ENCODE data around the gene ANO8. TPM values are rescaled to one million over a fixed set of nuclear protein-coding genes. Genes with fewer than 3 reads are reported as not detected.

ANO8 gene
- total RNA-seq, 4 donors from 2014 or later, result 1.3 to 6.2 (median 4.2) TPM

DNA sequence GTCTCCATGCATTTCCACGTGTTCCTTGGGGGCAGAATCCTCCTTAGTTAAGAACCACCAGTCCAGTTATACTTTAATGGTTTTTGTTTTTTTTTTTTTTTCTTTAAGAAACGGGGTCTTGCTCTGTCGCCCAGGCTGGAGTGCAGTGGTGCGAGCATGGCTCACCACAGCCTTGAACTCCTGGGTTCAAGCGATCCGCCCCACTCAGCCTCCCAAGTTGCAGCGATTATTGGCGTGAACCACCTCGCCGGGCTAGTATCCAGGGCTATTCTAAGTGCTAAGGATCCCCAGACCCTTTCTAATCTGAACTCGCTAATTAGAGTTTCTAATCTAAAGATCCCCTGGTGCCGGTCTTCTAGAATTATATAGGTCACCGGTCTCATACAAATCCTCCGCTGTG is 41.0 kb downstream of the ANO8 start:
- no peak for ATAC-seq
- Histone ChIP-seq H3K4me1 (peaks cover 0 to 36% (median 7%) of the 10 kb centered on the region in 3 donors), H3K4me3 (no peak overlapping the region), H3K9me3 (no peaks in the 10 kb centered on the region), H3K27ac (peak overlapping the region in 2 of 4 donors; percentile 54 to 86), H3K27me3 (no peaks in the 10 kb centered on the region), H3K36me3 (peaks cover 0 to 29% of the 10 kb centered on the region in 2 donors)
- 90% methylated on average over 8 to 13 of the region's 14 CpGs for WGBS, 2 donors (ENCODE audit: low coverage in 1 of 2)
- TF ChIP-seq, protein P1, sequence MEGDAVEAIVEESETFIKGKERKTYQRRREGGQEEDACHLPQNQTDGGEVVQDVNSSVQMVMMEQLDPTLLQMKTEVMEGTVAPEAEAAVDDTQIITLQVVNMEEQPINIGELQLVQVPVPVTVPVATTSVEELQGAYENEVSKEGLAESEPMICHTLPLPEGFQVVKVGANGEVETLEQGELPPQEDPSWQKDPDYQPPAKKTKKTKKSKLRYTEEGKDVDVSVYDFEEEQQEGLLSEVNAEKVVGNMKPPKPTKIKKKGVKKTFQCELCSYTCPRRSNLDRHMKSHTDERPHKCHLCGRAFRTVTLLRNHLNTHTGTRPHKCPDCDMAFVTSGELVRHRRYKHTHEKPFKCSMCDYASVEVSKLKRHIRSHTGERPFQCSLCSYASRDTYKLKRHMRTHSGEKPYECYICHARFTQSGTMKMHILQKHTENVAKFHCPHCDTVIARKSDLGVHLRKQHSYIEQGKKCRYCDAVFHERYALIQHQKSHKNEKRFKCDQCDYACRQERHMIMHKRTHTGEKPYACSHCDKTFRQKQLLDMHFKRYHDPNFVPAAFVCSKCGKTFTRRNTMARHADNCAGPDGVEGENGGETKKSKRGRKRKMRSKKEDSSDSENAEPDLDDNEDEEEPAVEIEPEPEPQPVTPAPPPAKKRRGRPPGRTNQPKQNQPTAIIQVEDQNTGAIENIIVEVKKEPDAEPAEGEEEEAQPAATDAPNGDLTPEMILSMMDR (IDR thresholded peaks at IDR 0.05), result no peak
- TF ChIP-seq POLR2AphosphoS5 (IDR thresholded peaks at IDR 0.05) (no peak), EP300 (IDR thresholded peaks at IDR 0.05) (no peak), POLR2A (IDR thresholded peaks at IDR 0.05) (no peak)

DNA sequence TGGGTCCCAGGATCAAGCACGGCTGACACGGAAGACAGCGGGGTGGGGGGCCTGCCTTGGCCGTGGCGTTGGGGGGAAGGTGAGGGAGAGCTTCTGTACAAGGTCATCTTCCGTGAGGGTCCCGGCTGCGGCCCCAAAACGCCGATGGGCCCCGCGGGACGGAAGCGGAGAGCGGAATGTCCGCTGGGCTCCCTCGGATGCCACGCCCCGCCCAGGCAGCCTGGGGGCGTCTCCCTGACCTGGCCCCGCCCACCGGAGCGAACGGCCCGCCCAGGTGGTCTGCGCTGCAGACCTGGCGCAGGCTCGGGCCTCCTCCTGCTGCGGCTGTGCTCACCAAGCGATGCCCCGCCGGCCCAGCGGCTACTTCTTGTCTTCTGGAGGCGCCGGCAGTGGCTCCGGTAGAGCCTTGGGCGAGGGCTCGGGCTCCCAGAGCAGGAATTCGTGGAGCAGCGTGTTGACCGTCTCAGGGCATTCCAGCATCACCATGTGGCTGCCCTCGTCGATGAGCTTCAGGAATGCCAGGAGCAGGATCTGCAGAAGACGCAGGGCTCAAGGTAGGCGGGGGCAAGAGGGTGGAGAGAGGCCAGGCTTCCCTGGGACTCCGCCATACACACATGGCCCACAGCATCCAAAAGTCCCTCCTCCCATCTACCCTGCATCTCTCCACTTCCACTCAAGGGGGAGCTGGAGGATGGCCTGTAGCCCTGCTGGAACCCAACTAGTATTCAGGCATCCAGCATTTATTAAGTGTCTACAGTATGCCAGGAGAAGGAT is 42.2 kb downstream of the ANO8 start:
- peak; percentile 94 for ATAC-seq
- peak overlapping the region; percentile 28 to 58 for H3K4me3 ChIP-seq
- TF ChIP-seq, protein P1 (IDR thresholded peaks at IDR 0.05), result peak in 3 of 4 experiments; percentile 68 to 72 (median 72)
- peak; percentile 29 for TF ChIP-seq POLR2AphosphoS5 (IDR thresholded peaks at IDR 0.05)
- TF ChIP-seq POLR2A (IDR thresholded peaks at IDR 0.05), result no peak
- TF ChIP-seq EP300 (IDR thresholded peaks at IDR 0.05), result no peak
- WGBS, 2 donors (ENCODE audit: low coverage in 1 of 2), result 0% methylated on average over 4 of the region's 46 CpGs; no CpG with 5 or more reads in 1 of the 2 donors
- H3K9me3 ChIP-seq, result no peaks in the 10 kb centered on the region
- H3K36me3 ChIP-seq, result peaks cover 0 to 20% of the 10 kb centered on the region in 2 donors
- H3K27me3 ChIP-seq, result no peaks in the 10 kb centered on the region
- peaks cover 0 to 36% (median 7%) of the 10 kb centered on the region in 3 donors for H3K4me1 ChIP-seq
- peak overlapping the region; percentile 15 to 91 (median 84) for H3K27ac ChIP-seq

DNA sequence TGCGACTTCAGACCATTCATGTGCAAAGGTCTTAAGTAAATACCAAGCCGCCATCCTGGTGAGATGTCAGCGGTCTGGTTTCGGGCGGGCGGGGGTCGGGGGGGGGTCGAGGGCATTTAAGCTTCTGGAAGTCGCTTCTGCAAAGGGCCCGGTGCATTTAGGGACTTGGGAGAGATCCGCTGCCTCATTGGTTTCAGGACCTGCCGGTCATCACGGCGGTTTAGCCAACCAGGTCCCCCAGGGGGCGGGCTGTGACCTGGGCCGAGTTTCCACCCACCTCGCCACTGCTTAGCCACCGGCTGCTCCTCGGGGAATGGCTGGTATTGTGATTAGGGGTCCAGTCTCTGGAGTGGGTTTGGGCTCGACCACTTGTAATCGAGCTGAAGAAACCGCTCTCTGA is 45.2 kb downstream of the ANO8 start:
- peak; percentile 39 for ATAC-seq
- H3K4me1 ChIP-seq, result peaks cover 0 to 36% (median 7%) of the 10 kb centered on the region in 3 donors
- H3K9me3 ChIP-seq, result no peaks in the 10 kb centered on the region
- WGBS, 2 donors (ENCODE audit: low coverage in 1 of 2), result 8 to 11% methylated on average over 3 to 10 of the region's 22 CpGs
- TF ChIP-seq, protein P1 (IDR thresholded peaks at IDR 0.05), result peak in 3 of 4 experiments; percentile 7 to 33 (median 19)
- no peak for TF ChIP-seq EP300 (IDR thresholded peaks at IDR 0.05)
- H3K27ac ChIP-seq, result no peak overlapping the region
- H3K4me3 ChIP-seq, result no peak overlapping the region
- H3K27me3 ChIP-seq, result no peaks in the 10 kb centered on the region
- H3K36me3 ChIP-seq, result peaks cover 0 to 5% of the 10 kb centered on the region in 2 donors

DNA sequence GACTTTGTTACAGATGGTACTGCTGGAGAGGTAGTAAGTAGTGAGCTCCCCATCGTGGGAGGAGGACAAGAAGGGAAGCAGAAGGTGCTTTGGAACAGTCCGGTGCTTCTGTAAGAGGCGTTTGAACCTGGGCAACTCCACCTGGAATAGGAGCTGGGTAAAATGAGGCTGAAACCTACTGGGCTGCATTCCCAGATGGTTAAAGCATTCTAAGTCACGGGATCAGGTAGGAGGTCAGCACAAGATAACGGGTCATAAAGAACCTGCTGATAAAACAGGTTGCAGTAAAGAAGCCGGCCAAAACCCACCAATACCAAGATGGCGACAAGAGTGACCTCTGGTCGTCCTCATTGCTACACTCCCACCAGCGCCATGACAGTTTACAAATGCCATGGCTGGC is 47.9 kb downstream of the ANO8 start:
- Histone ChIP-seq H3K4me1 (peaks cover 0 to 20% (median 11%) of the 10 kb centered on the region in 3 donors), H3K4me3 (no peak overlapping the region), H3K36me3 (no peaks in the 10 kb centered on the region), H3K27me3 (peaks cover 17% of the 10 kb centered on the region), H3K27ac (no peak overlapping the region), H3K9me3 (no peaks in the 10 kb centered on the region)
- WGBS, 2 donors (ENCODE audit: low coverage in 1 of 2), result 85% methylated on average over 7 of the region's 9 CpGs; no CpG with 5 or more reads in 1 of the 2 donors
- no peak for TF ChIP-seq POLR2A (IDR thresholded peaks at IDR 0.05)
- TF ChIP-seq, protein P1 (IDR thresholded peaks at IDR 0.05), result no peak
- no peak for TF ChIP-seq POLR2AphosphoS5 (IDR thresholded peaks at IDR 0.05)
- no peak for TF ChIP-seq EP300 (IDR thresholded peaks at IDR 0.05)
- ATAC-seq, result no peak

DNA sequence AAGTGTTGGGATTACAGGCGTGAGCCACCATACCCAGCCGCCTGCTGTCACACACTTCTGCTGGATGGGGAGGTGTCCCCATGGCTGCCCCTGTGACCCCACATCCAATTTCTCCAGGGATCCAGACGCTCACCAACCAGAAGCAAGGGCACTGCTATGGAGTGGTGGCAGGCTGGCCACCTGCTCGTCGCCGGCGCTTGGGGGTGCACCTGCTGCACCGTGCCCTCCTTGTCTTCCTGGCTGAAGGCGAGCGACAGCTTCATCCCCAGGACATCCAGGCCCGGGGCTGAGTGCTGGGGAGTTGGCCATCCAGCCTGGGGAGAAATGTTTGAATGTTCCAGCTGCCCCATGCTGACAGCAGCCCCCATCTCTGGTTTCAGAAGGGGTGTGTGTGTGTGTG is 48.4 kb downstream of the ANO8 start:
- H3K4me3 ChIP-seq, result no peak overlapping the region
- no peaks in the 10 kb centered on the region for H3K36me3 ChIP-seq
- peaks cover 21% of the 10 kb centered on the region for H3K27me3 ChIP-seq
- no peak overlapping the region for H3K27ac ChIP-seq
- WGBS, 2 donors (ENCODE audit: low coverage in 1 of 2), result 75% methylated on average over 2 of the region's 11 CpGs; no CpG with 5 or more reads in 1 of the 2 donors
- H3K9me3 ChIP-seq, result no peaks in the 10 kb centered on the region
- no peak for TF ChIP-seq POLR2AphosphoS5 (IDR thresholded peaks at IDR 0.05)
- no peak for TF ChIP-seq EP300 (IDR thresholded peaks at IDR 0.05)
- TF ChIP-seq, protein P1 (IDR thresholded peaks at IDR 0.05), result no peak
- H3K4me1 ChIP-seq, result peaks cover 0 to 25% (median 16%) of the 10 kb centered on the region in 3 donors
- no peak for ATAC-seq
